Fibroblast of lung (primary cell): Measurements from ENCODE around the gene ALG12.

Experiments used
- CTCF ChIP-seq, 2 donors: IDR thresholded peaks in 1 of 2; conservative IDR thresholded peaks in 1 of 2; 1 replicate in 1 of 2; 2 replicates in 1 of 2; pipeline ENCODE4 v1.5.1; 2011 to 2012; ENCODE audit warnings: low read length in 2 of 2, control low read depth in 1 of 2, inconsistent platforms in 1 of 2, low read depth in 1 of 2, mild to moderate bottlenecking in 1 of 2
- EZH2 ChIP-seq: IDR thresholded peaks from 2 replicates; pipeline ENCODE4 v1.5.1; 2012; ENCODE audit warnings: low read length, control low read depth, mild to moderate bottlenecking; ENCODE audit errors: missing control alignments

- TF ChIP-seq CTCF (conservative IDR thresholded peaks at IDR 0.05 in 1 of 2, IDR thresholded peaks at IDR 0.05 in 1 of 2; ENCODE audit: low read depth in 1 of 2, low read length in 2 of 2) (no peak), EZH2 (no peak)
Observed at GRCh38 chr22:49909476-49910205, 8.6 kb downstream of the ALG12 start.
